GM18861 (cell line): ENCODE results near the gene TRAF3.

Experiments
- ATAC-seq: cut with Tn5 transposase; IDR thresholded peaks from one replicate; pipeline ENCODE4 v1.9.1; 2021; ENCODE audit not compliant: unreplicated experiment

TRAF3 gene

GRCh38 chr14:102931580-102932285 lies 154.5 kb downstream of the TRAF3 start:
- ATAC-seq, result no peak

GRCh38 chr14:102932484-102933248 lies 155.4 kb downstream of the TRAF3 start:
- no peak for ATAC-seq

- ATAC-seq, result no peak
Observed at GRCh38 chr14:102933618-102934231, 156.5 kb downstream of the TRAF3 start.

- no peak for ATAC-seq
Observed at GRCh38 chr14:102935756-102936155, 158.5 kb downstream of the TRAF3 start.

GRCh38 chr14:102937331-102938175 lies 160.3 kb downstream of the TRAF3 start:
- no peak for ATAC-seq

- no peak for ATAC-seq
Observed at GRCh38 chr14:102938191-102938590, 160.9 kb downstream of the TRAF3 start.

- no peak for ATAC-seq
Observed at GRCh38 chr14:102939329-102939728, 162.1 kb downstream of the TRAF3 start.

- no peak for ATAC-seq
Observed at GRCh38 chr14:102939820-102940561, 162.7 kb downstream of the TRAF3 start.

- no peak for ATAC-seq
Observed at GRCh38 chr14:102940729-102941362, 163.6 kb downstream of the TRAF3 start.

- no peak for ATAC-seq
Observed at GRCh38 chr14:102941419-102942011, 164.3 kb downstream of the TRAF3 start.

- ATAC-seq, result no peak
Observed at GRCh38 chr14:102942069-102942468, 164.8 kb downstream of the TRAF3 start.

- no peak for ATAC-seq
Observed at GRCh38 chr14:102943454-102943853, 166.2 kb downstream of the TRAF3 start.

GRCh38 chr14:102943979-102944378 lies 166.7 kb downstream of the TRAF3 start:
- ATAC-seq, result no peak

- ATAC-seq, result no peak
Observed at GRCh38 chr14:102944448-102945330, 167.4 kb downstream of the TRAF3 start.

- ATAC-seq, result no peak
Observed at GRCh38 chr14:102945346-102946130, 168.3 kb downstream of the TRAF3 start.

GRCh38 chr14:102947321-102948103 lies 170.3 kb downstream of the TRAF3 start:
- no peak for ATAC-seq

GRCh38 chr14:102948698-102949061 lies 171.4 kb downstream of the TRAF3 start:
- no peak for ATAC-seq
